ENCODE data around the gene ZNRF3.
A peak's percentile ranks its signal among the peaks of the same experiment; 100 is the strongest.
"Not testable (repeated sequence)": the region's sequence is repeated elsewhere in the genome, so short reads cannot be mapped to it uniquely, and the experiment has no call there.

The ZNRF3 gene

DNA sequence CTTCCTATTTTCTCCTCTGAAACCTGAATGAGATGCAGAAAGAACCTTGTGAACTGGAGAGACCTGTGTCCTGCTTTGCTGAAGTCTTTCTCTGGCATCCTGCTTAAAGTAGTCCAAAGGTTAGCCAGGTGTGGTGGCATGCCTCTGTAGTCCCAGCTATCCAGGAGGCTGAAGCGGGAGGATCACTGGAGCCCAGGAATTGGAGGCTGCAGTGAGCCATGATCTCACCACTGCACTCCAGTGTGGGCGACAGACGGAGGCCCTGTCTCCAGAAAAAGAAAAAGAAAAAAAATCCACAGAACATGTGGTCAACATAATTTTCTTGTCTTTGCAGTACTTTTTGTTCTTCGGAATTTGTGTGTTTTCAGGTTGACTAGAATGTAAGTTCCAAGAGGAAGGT, 187.1 kb downstream of the ZNRF3 start:
- DNase-seq (ENCODE audit: low read depth), result no peak

DNA sequence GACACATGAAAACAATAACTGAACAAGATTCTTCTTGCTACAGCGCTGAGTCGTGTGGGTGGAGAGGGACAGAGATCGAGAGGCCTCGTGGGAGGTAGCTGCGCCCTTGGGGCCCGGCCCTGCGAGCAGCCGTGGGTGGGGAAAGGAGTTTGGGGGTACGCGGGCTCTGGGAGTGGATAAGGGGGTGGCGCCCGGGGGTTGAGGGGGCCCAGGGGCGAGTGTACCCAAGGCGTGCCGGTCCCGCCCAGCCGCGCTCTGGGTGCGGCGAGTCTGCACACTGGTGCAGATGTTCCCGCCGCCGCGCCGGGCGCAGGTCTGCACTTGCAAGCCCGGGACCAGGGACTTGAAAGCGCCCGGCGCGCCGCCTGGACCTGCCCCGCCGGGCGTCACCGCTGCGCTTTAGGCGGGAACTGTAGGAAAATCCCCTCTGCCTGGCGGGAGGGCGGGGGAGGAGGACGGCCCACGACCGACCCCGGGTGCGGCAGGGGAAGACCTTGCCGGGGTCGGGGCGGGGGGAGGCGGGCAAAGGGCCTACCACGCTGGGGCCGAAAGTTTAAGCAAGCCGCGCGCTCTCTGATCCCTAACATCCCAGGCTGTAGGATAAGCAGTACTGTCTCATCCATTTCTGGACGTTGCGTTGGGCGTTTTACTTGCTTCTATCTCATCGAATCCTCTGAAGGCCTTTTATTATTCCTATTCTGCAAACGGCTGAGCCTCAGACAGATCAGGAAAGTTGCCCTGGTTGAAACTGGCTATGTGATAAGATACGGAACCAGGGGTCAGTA, 188.1 kb downstream of the ZNRF3 start:
- DNase-seq (ENCODE audit: low read depth), result peak; percentile 12

DNA sequence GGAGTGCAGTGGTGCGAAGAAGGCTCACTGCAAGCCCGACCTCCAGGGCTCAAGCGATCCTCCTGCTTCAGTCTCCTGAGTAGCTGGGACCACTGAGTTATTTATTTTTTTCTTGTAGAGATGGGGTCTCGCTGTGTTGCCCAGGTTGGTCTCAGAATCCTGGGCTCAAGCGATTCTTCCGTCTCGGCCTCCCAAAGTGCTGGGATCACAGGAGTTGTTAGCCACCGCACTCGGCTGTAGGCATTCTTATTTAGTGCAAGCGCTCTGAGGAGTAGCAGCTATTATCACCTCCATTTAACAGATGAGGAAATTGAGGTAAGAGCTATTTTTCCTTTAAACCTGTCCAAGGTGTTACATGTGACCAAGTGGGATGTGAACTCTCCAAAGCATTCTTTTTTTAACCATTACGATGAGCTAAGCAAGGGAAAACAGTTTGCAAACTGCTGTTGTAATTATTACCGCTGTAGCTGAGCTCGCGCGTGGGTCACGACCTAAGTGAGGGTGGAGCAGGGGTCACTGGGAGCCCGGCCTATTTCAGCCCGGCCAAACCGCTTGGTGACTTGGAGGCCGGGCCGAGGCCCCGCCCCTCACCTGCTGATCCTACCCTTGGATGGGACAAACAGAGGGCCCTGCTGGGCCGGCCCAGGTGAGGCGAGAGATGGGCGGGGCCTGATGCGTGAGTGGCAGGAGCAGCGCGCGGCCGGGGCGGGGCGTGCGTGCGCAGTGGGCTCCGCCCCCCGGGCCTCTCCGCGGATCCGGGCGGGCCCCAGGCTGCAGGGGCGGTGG, 189.0 kb downstream of the ZNRF3 start:
- peak; percentile 71 for DNase-seq (ENCODE audit: low read depth)

DNA sequence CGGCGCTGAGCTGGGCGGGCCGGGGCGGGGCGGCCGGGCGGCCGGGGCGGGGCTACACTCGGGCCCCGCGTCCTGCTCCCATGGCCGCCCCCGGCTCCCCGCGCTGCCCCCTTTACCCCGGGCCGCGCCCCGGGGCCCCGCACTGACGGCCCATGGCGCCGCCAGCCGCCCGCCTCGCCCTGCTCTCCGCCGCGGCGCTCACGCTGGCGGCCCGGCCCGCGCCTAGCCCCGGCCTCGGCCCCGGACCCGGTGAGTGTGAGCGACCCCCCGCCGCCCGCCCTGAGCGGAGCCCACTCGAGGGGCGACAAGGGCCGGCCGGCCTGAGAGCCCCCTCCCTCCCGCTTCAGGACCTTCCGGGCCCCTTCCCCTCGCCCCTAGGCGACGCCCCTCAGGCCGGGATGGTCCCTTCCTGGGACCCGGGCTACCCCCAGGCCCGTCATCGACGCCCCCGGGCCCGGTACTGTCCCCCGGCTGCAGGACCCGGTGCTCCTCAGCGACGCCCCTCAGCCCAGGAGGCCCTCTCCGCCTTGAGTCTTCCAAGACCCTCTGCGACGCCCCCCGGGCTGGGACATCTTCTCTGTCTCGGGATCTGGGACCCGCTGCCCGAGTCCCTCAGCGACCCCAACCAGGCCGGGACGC, 189.7 kb downstream of the ZNRF3 start, which contains the start of gene KREMEN1:
TSS of gene KREMEN1 (plus strand) at position 57 of the 639 bp plus-strand sequence. CDS start at position 153, 96 bp downstream.
- no peak for DNase-seq (ENCODE audit: low read depth)

DNA sequence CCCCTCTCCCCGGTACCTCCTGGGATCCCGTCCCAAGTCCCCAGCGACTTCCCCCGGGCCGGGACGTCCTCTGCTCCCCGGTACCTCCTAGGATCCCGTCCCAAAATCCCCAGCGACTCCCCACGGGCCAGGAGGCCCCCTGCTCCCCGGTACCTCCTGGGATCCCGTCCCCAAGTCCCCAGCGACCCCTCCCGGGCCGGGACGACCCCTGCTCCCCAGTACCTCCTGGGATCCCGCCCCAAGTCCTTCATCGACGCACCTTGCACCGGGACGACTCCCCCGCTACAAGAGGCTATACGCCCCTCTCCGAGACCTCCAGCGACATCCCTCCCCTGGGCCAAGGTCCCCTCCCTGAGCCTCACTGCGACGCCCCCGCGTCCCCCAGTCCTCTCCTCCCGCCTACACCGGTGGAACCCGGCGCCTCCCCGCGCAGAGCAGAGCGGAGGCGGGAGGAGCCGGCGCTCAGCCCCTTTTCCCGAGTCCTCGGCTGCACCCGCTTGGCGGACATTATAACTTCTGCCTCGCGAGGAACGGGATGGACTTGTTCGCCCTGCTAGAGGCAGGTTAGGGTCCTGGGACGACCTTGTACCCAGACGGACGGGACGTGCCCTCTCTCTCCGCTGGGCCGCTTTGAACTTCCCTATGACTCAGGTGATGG, 190.4 kb downstream of the ZNRF3 start:
- DNase-seq (ENCODE audit: low read depth), result no peak

DNA sequence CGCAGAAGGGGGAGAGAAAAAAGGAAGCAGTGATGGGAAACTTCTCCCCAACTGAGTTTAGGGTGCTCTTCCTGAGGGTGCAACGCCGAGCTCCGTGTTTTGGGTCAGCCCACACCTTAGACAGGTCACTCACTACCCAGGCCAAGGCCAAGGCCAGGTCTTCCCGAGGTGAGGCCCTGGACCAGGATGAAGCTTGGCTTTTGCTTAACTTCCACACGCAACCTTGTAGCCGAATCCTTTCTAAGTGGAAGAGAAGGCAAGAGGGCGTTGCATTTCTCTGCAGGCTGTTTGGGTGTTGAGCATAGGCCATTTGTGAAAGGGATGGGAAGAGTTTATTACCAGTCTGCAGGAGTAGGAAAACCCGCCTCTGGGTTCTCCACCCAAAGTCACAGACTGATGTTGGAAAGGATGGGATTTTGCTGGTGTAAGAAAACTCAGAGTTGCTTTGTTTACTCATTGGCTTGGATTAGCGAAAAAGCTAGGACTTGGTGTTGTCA, 191.0 kb downstream of the ZNRF3 start:
- no peak for DNase-seq (ENCODE audit: low read depth)

DNA sequence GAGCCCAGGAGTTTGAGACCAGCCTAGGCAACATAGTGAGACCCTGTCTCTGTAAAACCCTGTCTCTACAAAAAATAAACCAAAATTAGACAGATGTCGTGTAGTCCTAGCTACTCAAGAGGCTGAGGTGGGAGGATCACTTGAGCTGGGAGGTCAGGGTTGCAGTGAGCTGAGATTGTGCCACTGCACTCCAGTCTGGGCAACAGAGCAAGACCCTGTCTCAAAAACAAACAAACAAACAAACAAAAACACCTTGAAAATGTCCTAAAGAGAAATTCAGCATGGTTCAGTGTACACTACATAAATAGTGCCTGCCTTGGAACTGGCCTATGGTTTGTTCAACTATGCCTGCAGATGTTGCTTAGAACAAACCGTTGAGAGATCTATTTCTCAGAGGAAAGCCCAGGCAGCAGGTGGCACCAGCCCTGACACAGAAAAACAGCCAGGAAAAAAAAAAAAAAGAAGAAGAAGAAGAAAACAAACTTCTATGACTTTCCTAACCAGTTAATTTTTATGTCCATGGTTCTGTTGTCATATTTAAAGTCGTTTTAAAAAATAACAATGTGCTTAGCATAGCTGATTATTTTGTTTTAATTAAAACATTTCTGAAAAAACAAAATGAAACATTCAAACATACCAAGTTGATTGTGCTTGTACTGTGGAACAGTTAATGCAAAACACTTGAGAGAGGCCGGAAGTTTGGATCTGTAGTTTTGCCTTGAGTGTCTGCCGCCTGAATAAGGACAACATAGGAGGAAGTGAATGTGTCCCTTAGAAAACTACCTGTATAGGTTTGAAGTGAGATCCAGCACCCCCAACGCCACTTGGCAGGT, 194.9 kb downstream of the ZNRF3 start:
- DNase-seq (ENCODE audit: low read depth), result no peak

DNA sequence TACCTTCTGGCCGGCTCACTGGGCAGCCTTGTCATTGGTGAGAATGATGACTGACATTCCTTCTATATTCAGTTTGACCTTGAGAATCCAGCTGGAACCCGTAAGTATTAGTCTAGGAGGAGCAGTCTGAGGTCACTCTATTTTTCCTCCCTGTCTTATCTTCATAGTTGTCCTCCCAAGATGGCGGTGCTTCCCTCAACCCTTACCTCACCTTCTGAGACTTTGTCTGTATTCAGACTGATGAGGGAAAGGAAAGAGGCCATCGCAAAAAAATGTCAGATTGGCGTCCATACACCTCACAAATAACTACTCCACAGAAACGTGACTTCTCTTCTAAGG, 195.5 kb downstream of the ZNRF3 start:
- DNase-seq (ENCODE audit: low read depth), result no peak

DNA sequence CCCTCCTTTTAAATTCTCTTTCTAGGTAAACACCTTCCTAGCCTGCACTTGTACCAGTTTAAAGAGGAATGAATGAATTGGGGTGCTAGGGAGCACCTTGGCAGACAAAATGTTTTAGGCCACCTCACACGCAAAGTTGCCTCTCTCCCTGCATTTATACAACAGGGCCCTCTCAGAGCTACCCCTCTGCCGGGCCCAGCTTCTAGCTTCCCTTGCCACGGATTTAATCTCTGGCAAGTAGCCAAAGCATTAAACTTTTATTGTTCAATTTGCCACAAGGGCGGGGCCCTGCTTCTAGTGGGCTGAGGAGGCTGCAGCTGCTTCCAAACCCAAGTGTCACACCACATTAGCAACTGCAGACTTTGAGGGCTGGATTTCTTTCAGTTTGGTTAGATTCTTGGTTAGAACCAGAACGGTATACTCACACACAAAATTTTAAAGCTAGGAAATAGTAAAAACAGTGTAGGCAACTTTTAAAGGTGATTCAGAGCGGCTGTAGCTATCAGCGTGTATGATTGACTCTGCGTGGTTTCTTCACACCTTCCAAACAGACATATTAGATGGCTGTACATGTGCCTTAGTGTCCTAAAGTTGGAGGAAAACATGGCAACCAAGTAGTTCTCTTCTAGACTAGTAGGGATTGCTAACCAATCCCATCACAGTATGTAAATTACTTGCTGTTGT, 196.0 kb downstream of the ZNRF3 start:
- DNase-seq (ENCODE audit: low read depth), result no peak

DNA sequence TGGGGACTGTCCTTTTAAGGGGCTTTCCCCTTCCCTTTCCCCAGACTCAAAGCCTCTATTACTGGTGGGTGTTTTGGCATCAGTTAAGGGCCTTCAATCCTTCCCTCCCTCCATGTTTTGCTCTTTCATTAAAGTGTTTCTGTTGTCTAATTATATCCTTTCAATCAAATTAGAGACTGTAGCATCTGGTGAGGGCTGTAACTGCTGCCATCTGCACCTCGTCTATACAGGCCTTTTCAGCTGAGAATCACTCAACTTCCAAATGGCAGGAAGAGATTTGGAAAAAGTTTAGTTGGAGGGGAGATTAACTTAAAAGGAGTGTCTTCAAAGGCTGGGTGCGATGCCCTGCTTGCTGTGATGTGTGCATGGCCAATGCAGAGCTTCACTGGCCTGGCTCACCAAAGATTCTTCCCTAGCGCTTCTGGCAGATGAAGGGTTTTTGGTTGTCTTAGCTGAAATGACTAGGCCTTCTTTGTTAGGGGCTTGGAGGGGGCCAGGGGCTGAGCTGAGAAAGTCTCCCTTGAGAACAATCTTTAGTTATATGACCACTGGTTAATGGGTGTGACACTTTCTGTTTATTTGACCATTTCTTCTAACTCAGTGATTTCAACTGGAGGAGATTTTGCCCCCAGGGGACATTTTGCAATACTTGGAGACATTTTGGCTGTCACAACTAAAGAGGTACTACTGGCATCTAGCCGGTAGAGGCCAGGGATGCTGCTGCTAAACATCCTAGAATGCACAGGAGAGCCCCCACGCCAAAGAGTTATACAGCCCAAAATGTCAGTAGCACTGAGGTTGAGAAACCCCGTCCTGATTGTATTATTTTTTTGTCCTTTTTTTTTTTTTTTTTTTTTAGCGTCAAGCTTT, 197.0 kb downstream of the ZNRF3 start:
- no peak for DNase-seq (ENCODE audit: low read depth)

DNA sequence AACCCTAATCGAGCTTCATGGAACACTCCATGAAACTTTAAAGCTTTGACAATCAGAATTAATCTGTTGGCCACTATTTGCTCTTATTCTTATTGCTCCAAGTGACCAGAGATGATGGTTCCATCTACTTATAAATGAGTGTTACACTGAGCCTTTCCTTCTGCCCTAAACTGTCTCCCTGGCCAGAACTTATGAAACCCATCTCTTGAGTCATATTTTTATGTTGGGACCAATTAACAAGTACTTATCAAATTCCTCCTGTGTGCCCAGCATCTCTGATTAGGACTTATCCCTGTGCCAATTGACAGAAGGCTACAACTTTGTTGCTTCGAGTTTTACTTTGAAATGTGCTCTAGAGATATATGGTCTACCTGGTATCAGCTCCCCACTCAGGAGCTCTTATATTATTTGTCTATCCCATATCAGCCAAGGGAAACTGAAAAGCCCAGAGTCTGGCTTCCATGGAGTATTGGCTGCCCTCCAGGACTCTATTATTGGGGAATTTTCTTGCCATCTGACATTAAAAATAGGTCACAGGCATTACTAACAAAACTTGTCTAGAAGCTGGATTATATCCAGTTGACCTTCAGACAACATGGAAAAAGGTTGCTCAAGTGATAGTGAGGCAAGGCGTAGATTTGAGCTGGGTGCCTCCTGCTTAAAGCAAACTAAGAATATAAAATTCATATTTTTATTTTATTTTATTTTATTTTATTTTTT, 198.3 kb downstream of the ZNRF3 start:
- DNase-seq (ENCODE audit: low read depth), result no peak

DNA sequence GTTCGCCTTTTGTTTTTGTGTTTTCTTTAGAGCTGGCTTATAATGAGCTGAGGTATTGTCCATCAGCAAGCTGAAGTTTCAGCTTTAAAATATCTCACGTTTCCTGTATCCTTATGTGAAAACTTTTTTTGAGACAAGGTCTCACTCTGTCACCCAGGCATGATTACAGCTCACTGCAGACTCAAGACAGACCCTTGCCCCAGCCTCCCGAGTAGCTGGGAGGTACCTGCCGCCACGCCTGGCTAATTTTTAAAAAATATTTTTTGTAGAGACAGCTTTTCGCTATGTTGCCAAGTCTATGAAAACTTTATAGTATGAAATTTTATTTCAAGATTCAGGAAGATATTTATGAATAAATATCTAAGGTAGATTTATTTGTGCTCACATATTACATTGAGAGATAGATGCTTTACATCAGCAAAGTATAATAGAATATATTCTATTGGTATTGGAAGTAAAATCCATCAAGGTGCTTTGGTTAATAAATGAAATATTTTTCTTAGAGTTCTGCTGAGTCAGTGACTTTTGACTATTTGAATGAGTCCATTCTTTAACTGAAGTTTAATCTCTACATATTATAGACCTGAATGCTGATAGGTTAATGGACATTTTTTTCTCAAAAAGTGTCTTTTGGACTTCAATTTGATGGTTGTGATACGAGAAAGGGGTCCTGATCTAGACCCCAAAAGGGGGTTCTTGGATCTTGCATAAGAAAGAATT, 199.6 kb downstream of the ZNRF3 start:
- DNase-seq (ENCODE audit: low read depth), result no peak

DNA sequence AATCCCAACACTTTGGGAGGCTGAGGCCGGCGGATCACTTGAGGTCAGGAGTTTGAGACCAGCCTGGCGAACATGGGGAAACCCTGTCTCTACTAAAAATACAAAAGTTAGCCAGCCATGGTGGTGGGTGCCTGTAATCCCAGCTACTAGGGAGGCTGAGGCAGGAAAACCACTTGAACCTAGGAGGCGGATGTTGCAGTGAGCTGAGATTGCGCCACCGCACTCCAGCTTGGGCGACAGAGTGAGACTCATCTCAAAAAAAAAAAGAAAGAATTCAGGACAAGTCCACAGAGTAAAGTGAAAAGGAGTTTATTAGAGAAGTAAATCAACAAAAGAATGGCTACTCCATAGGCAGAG, 200.2 kb downstream of the ZNRF3 start:
- DNase-seq (ENCODE audit: low read depth), result not testable (repeated sequence)

DNA sequence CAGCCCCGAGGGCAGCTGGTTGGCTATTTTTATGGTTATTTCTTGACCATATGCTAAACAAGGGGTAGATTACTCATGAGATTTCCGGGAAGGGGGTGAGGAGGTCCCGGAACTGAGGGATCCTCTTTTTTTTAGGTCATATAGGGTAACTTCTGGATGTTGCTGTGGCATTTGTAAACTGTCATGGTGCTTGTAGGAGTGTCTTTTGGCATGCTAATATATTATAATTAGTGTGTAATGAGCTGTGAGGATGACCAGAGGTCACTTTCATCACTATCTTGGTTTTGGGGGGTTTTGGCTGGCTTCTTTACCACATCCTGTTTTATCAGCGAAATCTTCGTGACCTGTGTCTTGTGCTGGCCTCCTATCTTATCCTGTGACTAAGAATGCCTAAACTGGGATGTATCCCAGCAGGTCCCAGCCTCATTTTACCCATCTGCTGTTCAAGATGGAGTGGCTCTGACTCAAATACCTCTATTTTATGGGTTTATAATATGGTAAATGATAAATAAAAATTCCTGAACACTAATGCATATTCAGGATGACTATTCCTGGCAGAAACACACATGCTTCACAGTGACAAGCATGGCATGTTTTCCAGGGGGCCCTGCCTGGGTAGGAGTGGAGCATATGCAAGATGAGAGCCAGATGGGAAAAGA, 200.7 kb downstream of the ZNRF3 start:
- DNase-seq (ENCODE audit: low read depth), result no peak

DNA sequence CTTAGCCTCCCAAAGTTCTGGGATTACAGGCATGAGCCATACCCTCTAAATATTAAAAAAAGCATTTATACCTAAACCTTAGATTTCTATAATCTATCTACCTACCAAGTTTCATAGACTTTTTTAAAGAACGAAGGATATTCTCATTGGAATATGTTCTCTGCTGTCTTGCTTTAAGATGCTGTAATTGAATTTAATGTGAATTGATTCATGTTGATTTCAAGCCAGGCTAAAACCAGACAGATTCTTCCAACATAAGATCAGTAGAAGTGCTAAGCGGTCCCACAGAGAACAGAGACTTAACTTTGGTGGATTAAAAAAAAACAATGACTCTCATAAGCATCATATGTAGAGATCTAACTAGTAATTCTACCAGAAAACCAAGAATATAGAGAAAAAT, 203.6 kb downstream of the ZNRF3 start:
- DNase-seq (ENCODE audit: low read depth), result no peak

DNA sequence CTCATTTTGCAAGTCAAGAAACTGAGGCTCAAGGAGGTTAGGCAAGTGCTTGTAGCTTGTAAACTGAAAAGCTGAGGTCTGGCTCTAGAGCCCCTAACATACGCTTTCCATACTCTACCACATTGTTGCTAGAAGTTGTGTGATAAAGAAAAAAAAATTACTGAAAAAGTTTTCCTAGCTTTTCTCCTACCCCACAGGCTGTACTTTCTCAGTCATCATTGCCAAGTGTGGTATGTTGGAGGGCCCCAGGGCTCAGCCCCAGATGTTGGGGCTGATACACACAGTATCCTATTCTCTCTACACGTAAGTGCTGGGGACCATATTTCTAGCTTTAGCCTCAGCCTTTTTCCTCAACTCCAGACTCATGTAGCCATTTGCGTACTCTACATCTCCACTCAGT, 205.4 kb downstream of the ZNRF3 start:
- DNase-seq (ENCODE audit: low read depth), result no peak

DNA sequence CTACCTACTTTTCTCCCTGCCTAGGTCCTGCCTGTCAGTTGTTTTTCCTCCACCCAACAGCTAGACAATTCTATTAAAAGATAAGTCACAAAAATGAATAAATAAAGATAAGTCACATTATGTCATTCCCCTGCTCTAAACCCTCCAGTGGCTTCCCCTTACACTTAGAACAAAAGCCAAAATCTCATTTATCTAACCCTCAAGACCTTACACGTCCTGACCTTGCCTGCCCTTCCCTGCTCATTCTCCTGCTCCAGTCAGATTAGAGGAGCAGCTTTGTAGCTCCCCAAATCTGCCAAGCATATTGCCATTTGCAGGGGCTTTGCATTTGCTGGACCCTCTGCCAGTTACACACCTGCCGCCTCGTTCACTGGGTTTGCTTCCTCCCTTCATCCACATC, 206.1 kb downstream of the ZNRF3 start:
- no peak for DNase-seq (ENCODE audit: low read depth)

DNA sequence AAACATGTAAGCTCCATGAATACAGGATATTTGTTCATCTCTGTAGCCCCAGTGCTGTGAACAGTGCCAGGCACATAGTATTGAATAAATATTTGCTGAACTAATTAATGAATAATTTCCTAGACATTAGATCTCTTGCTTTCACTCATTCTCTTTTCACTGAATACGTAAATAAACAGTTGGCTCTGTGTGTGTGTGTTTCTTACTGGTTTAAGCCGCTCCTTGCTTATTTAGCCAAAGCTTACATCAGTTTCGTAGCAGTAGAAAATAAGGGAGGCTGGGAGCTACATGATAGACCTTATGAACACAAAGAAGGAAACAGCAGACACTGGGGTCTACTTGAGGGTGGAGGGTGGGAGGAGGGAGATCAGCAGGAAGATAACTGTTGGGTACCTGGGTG, 206.7 kb downstream of the ZNRF3 start:
- DNase-seq (ENCODE audit: low read depth), result no peak
